Fibroblast of lung (primary cell): ENCODE data around the gene ZNF624.

ENCODE experiments used
- CTCF ChIP-seq, 2 donors: IDR thresholded peaks in 1 of 2; conservative IDR thresholded peaks in 1 of 2; 1 replicate in 1 of 2; 2 replicates in 1 of 2; pipeline ENCODE4 v1.5.1; 2011 to 2012; ENCODE audit warnings: low read length in 2 of 2, control low read depth in 1 of 2, inconsistent platforms in 1 of 2, low read depth in 1 of 2, mild to moderate bottlenecking in 1 of 2
- EZH2 ChIP-seq: IDR thresholded peaks from 2 replicates; pipeline ENCODE4 v1.5.1; 2012; ENCODE audit warnings: low read length, control low read depth, mild to moderate bottlenecking; ENCODE audit errors: missing control alignments

DNA sequence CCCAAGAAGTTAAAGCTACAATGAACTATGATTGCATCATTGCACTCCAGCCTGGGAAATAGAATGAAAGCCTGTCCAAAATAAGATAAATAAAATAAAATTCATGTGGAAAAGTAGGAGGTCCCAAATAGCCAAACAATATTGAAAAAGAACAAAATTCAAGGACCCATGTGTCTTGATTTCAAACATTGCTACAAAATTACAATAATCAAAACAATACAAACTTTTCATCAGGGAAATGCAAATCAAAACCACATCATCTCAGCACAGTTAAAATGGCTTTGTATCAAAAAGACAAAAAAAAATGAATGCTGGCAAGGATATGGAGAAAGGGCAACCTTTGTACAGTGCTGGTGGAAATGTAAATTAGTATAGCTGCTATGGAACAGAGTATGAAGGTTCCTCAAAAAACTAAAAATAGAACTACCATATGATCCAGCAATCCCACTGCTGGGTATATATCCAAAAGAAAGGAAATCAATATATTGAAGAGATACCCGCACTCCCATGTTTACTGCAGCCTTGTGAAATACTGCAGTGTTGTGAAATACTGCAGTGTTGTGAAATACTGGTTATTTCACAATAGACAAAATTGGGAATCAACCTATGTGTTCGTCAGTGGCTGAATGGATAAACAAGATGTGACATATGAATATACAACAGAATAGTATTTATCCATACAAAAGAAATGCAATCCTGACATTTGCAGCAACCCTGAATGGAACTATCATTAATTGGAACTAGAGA is 60.1 kb downstream of the ZNF624 start:
- TF ChIP-seq CTCF (conservative IDR thresholded peaks at IDR 0.05 in 1 of 2, IDR thresholded peaks at IDR 0.05 in 1 of 2; ENCODE audit: low read depth in 1 of 2, low read length in 2 of 2) (no peak), EZH2 (no peak)
